ENCODE data around the gene CCNG2.

GRCh38 chr4:77156533-77156911, 485 bp upstream of the CCNG2 start:
- no peak for TF ChIP-seq CTCF (IDR thresholded peaks at IDR 0.05 in 4 of 5, conservative IDR thresholded peaks at IDR 0.05 in 1 of 5)
- TF ChIP-seq POLR2A (IDR thresholded peaks at IDR 0.05) = no peak

Measured in gastrocnemius medialis (tissue), 4 donors.